ENCODE measurements around the gene CCDC187.

DNA sequence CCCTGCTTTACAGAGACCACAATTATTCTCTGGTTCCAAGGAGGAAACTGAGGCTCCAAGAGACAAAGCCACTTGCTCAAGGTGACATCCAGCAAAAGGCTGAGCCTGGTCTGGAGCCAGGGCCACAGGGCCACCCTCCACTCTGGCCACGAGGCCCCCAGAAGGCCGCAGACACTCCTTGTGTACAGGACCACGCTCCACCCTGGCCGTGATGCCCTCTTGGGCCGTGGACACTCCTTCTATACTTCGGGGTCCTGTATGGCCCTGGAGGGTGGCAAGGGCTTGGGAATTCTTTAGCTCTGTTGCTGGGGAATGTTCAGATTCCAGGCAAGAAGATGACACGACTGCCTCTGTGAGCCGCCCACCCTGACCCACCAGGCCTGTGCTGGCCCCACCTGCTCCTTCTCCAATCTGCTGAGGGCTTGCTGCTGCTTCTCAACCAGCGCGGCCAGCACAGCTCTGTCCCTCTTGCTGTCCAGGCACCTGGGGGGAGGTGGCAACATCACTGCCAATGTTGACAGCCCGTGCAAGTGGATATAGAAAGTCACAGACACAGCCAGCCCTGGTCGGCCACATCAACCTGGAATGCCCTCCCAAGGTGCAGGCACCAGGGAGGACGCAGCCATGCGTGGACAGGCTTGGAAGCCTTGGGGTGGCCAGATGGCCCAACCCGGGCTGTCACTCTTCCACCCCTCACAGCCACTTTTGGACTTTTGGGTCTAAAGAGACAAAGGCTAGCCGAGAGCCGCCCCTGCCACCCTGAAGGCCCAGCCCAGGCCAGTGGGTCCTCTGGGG, 38.1 kb downstream of the CCDC187 start:
- TF ChIP-seq CBX1 (IDR thresholded peaks at IDR 0.05; ENCODE audit: low read depth) (no peak), ZKSCAN8 (CRISPR knock-in tag; IDR thresholded peaks at IDR 0.05; ENCODE audit: borderline replicate concordance) (no peak), RELA (CRISPR knock-in tag; IDR thresholded peaks at IDR 0.05) (no peak), HDAC1 (CRISPR knock-in tag; IDR thresholded peaks at IDR 0.05) (no peak), MAZ (IDR thresholded peaks at IDR 0.05; ENCODE audit: borderline replicate concordance, low read depth, low read length) (no peak), MAZ (CRISPR knock-in tag; IDR thresholded peaks at IDR 0.05; ENCODE audit: low read depth) (no peak), ZNF207 (IDR thresholded peaks at IDR 0.05; ENCODE audit: borderline replicate concordance) (no peak), ARHGAP35 (CRISPR knock-in tag; IDR thresholded peaks at IDR 0.05; ENCODE audit: borderline replicate concordance) (no peak)
